DOHH2 (cell line): Measurements from ENCODE around the gene SRSF12.

Source experiments
- H3F3A ChIP-seq: fragments of 200-600 bp; sonication (generic), shearing (Covaris generic); 2 replicates; pipeline ENCODE4 v1.6.0; 2016; ENCODE audit warnings: antibody characterized with exemption, mild to moderate bottlenecking; ENCODE audit not compliant: control insufficient read depth, insufficient read depth
- H3K27ac ChIP-seq: fragments of 200-600 bp; sonication (generic); 2 replicates; pipeline ENCODE4 v1.5.1; 2014; ENCODE audit warnings: low read depth, mild to moderate bottlenecking, low read length, moderate library complexity
- H3K27me3 ChIP-seq: fragments of 200-600 bp; sonication (generic); 2 replicates; pipeline ENCODE4 v1.6.1; 2014; ENCODE audit warnings: mild to moderate bottlenecking, low read length, mixed read lengths; ENCODE audit not compliant: control insufficient read depth
- H3K36me3 ChIP-seq: fragments of 200-600 bp; sonication (generic); 2 replicates; pipeline ENCODE4 v1.6.1; 2014; ENCODE audit warnings: mild to moderate bottlenecking, low read length, moderate library complexity, mixed read lengths; ENCODE audit not compliant: control insufficient read depth
- H3K4me1 ChIP-seq: fragments of 200-600 bp; sonication (generic); 2 replicates; pipeline ENCODE4 v1.6.1; 2014; ENCODE audit warnings: mild to moderate bottlenecking, low read length, mixed read lengths; ENCODE audit not compliant: control insufficient read depth
- H3K4me2 ChIP-seq: fragments of 200-600 bp; sonication (generic); 2 replicates; pipeline ENCODE4 v1.6.0; 2014; ENCODE audit warnings: mild to moderate bottlenecking, low read length, moderate library complexity
- H3K4me3 ChIP-seq: fragments of 200-600 bp; sonication (generic); 2 replicates; pipeline ENCODE4 v1.5.1; 2014; ENCODE audit warnings: mild to moderate bottlenecking, low read length, mixed read lengths
- H3K79me2 ChIP-seq: fragments of 200-600 bp; sonication (generic); 2 replicates; pipeline ENCODE4 v1.6.1; 2014; ENCODE audit warnings: mild to moderate bottlenecking, low read length, mixed read lengths; ENCODE audit not compliant: control insufficient read depth
- H3K9me2 ChIP-seq: fragments of 200-600 bp; sonication (generic); replicated peaks from 2 replicates; pipeline ENCODE4 v1.6.1; 2014; ENCODE audit warnings: mild to moderate bottlenecking, low read length, mixed read lengths; ENCODE audit not compliant: control insufficient read depth
- H3K9me3 ChIP-seq: fragments of 200-600 bp; sonication (generic); 2 replicates; pipeline ENCODE4 v1.6.1; 2014; ENCODE audit warnings: antibody characterized with exemption, low read length, mixed read lengths; ENCODE audit not compliant: control insufficient read depth, insufficient read depth
- H4K20me1 ChIP-seq: fragments of 200-600 bp; sonication (generic); 2 replicates; pipeline ENCODE4 v1.6.0; 2014; ENCODE audit warnings: low read depth, mild to moderate bottlenecking, antibody characterized with exemption, low read length, moderate library complexity; ENCODE audit not compliant: control insufficient read depth, insufficient read depth
- CTCF ChIP-seq: fragments of 200-600 bp; sonication (generic); IDR thresholded peaks from one replicate; pipeline ENCODE4 v1.5.1; 2014; ENCODE audit warnings: antibody characterized with exemption, mild to moderate bottlenecking, low read depth, low read length; ENCODE audit not compliant: poor library complexity, severe bottlenecking
- EZH2phosphoT487 ChIP-seq: fragments of 200-600 bp; sonication (generic); IDR thresholded peaks from 2 replicates; pipeline ENCODE4 v1.6.1; 2017; ENCODE audit warnings: borderline replicate concordance, mild to moderate bottlenecking, antibody characterized with exemption, low read length, moderate library complexity, mixed read lengths

The SRSF12 gene

GRCh38 chr6:89160331-89161092 lies 42.6 kb upstream of the SRSF12 start:
- no peak overlapping the region for H3K4me3 ChIP-seq
- peaks cover 85% of the 10 kb centered on the region for H3K36me3 ChIP-seq
- no peak overlapping the region for H3K4me2 ChIP-seq
- H3K9me2 ChIP-seq: no peaks in the 10 kb centered on the region
- no peak overlapping the region for H3K27ac ChIP-seq
- no peaks in the 10 kb centered on the region for H3K27me3 ChIP-seq
- H3K79me2 ChIP-seq: peaks cover 8% of the 10 kb centered on the region
- H3K4me1 ChIP-seq: no peaks in the 10 kb centered on the region
- 0 out of 2 replicates have a peak, but pooled peaks cover 3% of the 10 kb centered on the region for H4K20me1 ChIP-seq
- TF ChIP-seq EZH2phosphoT487 (no peak), CTCF (no peak)
- peaks cover 1% of the 10 kb centered on the region; the same call in 1 of the 2 replicates for H3F3A ChIP-seq
- no peaks in the 10 kb centered on the region for H3K9me3 ChIP-seq

GRCh38 chr6:89154131-89154530 lies 36.3 kb upstream of the SRSF12 start:
- Histone ChIP-seq H3K27me3 (no peaks in the 10 kb centered on the region), H3K9me3 (no peaks in the 10 kb centered on the region), H3K4me3 (no peak overlapping the region), H3K4me1 (peaks cover 8% of the 10 kb centered on the region), H3K4me2 (no peak overlapping the region), H3K36me3 (peaks cover 82% of the 10 kb centered on the region), H3K9me2 (no peaks in the 10 kb centered on the region), H3K79me2 (peaks cover 54% of the 10 kb centered on the region), H3K27ac (no peak overlapping the region), H4K20me1 (no peaks in the 10 kb centered on the region), H3F3A (no peaks in the 10 kb centered on the region)
- no peak for TF ChIP-seq EZH2phosphoT487
- no peak for TF ChIP-seq CTCF

- Histone ChIP-seq H3K4me1 (peaks cover 47% of the 10 kb centered on the region), H3K27ac (no peak overlapping the region), H3F3A (peaks cover 8% of the 10 kb centered on the region), H3K79me2 (peaks cover 80% of the 10 kb centered on the region), H3K4me3 (peak overlapping the region; percentile 96), H3K9me2 (no peaks in the 10 kb centered on the region), H4K20me1 (no peaks in the 10 kb centered on the region; the same call in 1 of the 2 replicates), H3K9me3 (no peaks in the 10 kb centered on the region), H3K36me3 (peaks cover 50% of the 10 kb centered on the region), H3K4me2 (peak overlapping the region; percentile 70), H3K27me3 (no peaks in the 10 kb centered on the region)
- no peak for TF ChIP-seq CTCF
Measured at GRCh38 chr6:89148016-89148750, 30.3 kb upstream of the SRSF12 start.
